AG04449 (cell line): ENCODE data around the gene PDE4B.
A peak's percentile ranks its signal among the peaks of the same experiment; 100 is the strongest.

Experiments used
- CTCF ChIA-PET: fragments of 350-600 bp; formaldehyde crosslinking; extraction: SDS; loops from one replicate; lab custom pipeline; 2021; ENCODE audit warnings: antibody characterized with exemption; lab: Yijun Ruan, JAX
- POLR2A ChIA-PET: fragments of 400-600, 350-600 bp; formaldehyde crosslinking; extraction: SDS; loops from one replicate; lab custom pipeline; 2020; ENCODE audit warnings: antibody characterized with exemption, inconsistent platforms; lab: Yijun Ruan, JAX
- DNase-seq: peaks from one replicate; pipeline ENCODE4 v3.0.0-alpha.2; 2010; ENCODE audit warnings: low read depth, low spot score
- H3K4me3 ChIP-seq: 2 replicates; pipeline ENCODE4 v1.5.1; 2011; ENCODE audit warnings: low read depth, mild to moderate bottlenecking, control low read depth, low read length
- CTCF ChIP-seq: IDR thresholded peaks from one replicate; pipeline ENCODE4 v1.5.1; 2011; ENCODE audit warnings: mild to moderate bottlenecking, moderate library complexity, low read length, control low read depth, inconsistent platforms; ENCODE audit not compliant: insufficient read depth; ENCODE audit errors: missing control alignments

The PDE4B gene

GRCh38 chr1:66168467-66168887 is 375.8 kb downstream of the PDE4B start:
- ChIA-PET POLR2A (no interaction called here), CTCF (interaction anchor here (0.6 kb wide), 1 partner anchor 9 kb away, joined by 3 read pairs; no protein-coding TSS in a partner anchor)
- H3K4me3 ChIP-seq = no peak overlapping the region
- TF ChIP-seq CTCF = no peak
- DNase-seq = peak; percentile 21

- H3K4me3 ChIP-seq = no peak overlapping the region
- ChIA-PET POLR2A (no interaction called here), CTCF (interaction anchor here (0.6 kb wide), 1 partner anchor 10 kb away, joined by 3 read pairs; no protein-coding TSS in a partner anchor)
- DNase-seq = no peak
- TF ChIP-seq CTCF = no peak
Observed at GRCh38 chr1:66168948-66169671, 376.4 kb downstream of the PDE4B start.

GRCh38 chr1:66172272-66172671 is 379.6 kb downstream of the PDE4B start:
- CTCF ChIA-PET = interaction anchor here (0.6 kb wide), 1 partner anchor 263 kb away, joined by 3 read pairs; no protein-coding TSS in a partner anchor
- no peak for DNase-seq
- H3K4me3 ChIP-seq = no peak overlapping the region
- no peak for TF ChIP-seq CTCF
- POLR2A ChIA-PET = no interaction called here

- POLR2A ChIA-PET = no interaction called here
- CTCF ChIA-PET = no interaction called here
- no peak for DNase-seq
- TF ChIP-seq CTCF = no peak
- H3K4me3 ChIP-seq = no peak overlapping the region
Observed at GRCh38 chr1:66175098-66175497, 382.4 kb downstream of the PDE4B start.

- ChIA-PET CTCF (interaction anchor here (0.6 kb wide), 1 partner anchor 683 kb away, joined by 6 read pairs; no protein-coding TSS in a partner anchor), POLR2A (no interaction called here)
- TF ChIP-seq CTCF = no peak
- no peak overlapping the region for H3K4me3 ChIP-seq
- no peak for DNase-seq
Observed at GRCh38 chr1:66175581-66175980, 382.9 kb downstream of the PDE4B start.

GRCh38 chr1:66176012-66176715 is 383.5 kb downstream of the PDE4B start:
- CTCF ChIA-PET = interaction anchor here (0.6 to 1.1 kb wide), 2 partner anchors 66 to 682 kb away, joined by 4 to 6 read pairs; no protein-coding TSS in a partner anchor
- no peak for DNase-seq
- H3K4me3 ChIP-seq = no peak overlapping the region
- TF ChIP-seq CTCF = no peak
- POLR2A ChIA-PET = no interaction called here
